WTC11 (cell line): ENCODE data around the gene LCN12. TPM values are rescaled to one million over a fixed set of nuclear protein-coding genes. Genes with fewer than 3 reads are reported as not detected.

Experiments
- ATAC-seq: fragments of 200-7000 bp; cut with Tn5 transposase; 2 replicates; pipeline ENCODE4 v1.10.0; 2021; ENCODE audit warnings: mild to moderate bottlenecking, moderate library complexity
- CTCF ChIA-PET: fragments of 300-600 bp; sonication (Branson Sonifier 250); formaldehyde crosslinking; loops from one replicate; lab custom pipeline; 2021; ENCODE audit warnings: antibody characterized with exemption; lab: Charles Lee
- POLR2A ChIA-PET: fragments of 350-600 bp; sonication (Branson Sonifier 250); formaldehyde crosslinking; loops from one replicate; lab custom pipeline; 2021; ENCODE audit warnings: antibody characterized with exemption; lab: Charles Lee
- DNase-seq: peaks from one replicate; pipeline ENCODE4 v3.0.0; 2021; ENCODE audit warnings: low spot score
- H3K27ac Mint-ChIP-seq: 2 replicates; pipeline ENCODE4 v1.8.0; 2021; ENCODE audit warnings: mixed read lengths
- H3K27me3 Mint-ChIP-seq: 2 replicates; pipeline ENCODE4 v1.8.0; 2021; ENCODE audit warnings: low read depth, mild to moderate bottlenecking, moderate library complexity, mixed read lengths
- H3K36me3 Mint-ChIP-seq: 2 replicates; pipeline ENCODE4 v1.8.0; 2021; ENCODE audit warnings: mixed read lengths
- H3K4me1 Mint-ChIP-seq: 2 replicates; pipeline ENCODE4 v1.8.0; 2022; ENCODE audit warnings: mixed read lengths
- H3K4me3 Mint-ChIP-seq: 2 replicates; pipeline ENCODE4 v1.8.0; 2021; ENCODE audit warnings: mild to moderate bottlenecking, moderate library complexity, mixed read lengths
- H3K9me3 Mint-ChIP-seq: 2 replicates; pipeline ENCODE4 v1.8.0; 2021; ENCODE audit warnings: mixed read lengths
- AR ChIP-seq: fragments of 250-450 bp; sonication (Bioruptor Pico); IDR thresholded peaks from 2 replicates; pipeline ENCODE4 v1.9.0; 2021; ENCODE audit warnings: mild to moderate bottlenecking
- E2F5 ChIP-seq: sonication (generic); formaldehyde crosslinking; IDR thresholded peaks from 2 replicates; pipeline ENCODE4 v1.8.1; 2022; ENCODE audit warnings: mild to moderate bottlenecking, moderate library complexity, missing genetic modification reagents
- FOXP1 ChIP-seq: sonication (generic); formaldehyde crosslinking; IDR thresholded peaks from 2 replicates; pipeline ENCODE4 v1.8.0; 2022; ENCODE audit warnings: missing genetic modification reagents, mild to moderate bottlenecking, moderate library complexity, borderline replicate concordance
- NFATC4 ChIP-seq: fragments of 250-450 bp; sonication (Bioruptor Pico); IDR thresholded peaks from 2 replicates; pipeline ENCODE4 v1.9.0; 2021; ENCODE audit warnings: mild to moderate bottlenecking
- NFYB ChIP-seq: sonication (generic); formaldehyde crosslinking; conservative IDR thresholded peaks from 2 replicates; pipeline ENCODE4 v1.8.0; 2022; ENCODE audit warnings: low read depth, missing genetic modification reagents
- NR2C2 ChIP-seq: sonication (generic); formaldehyde crosslinking; IDR thresholded peaks from 2 replicates; pipeline ENCODE4 v1.8.0; 2022; ENCODE audit warnings: mild to moderate bottlenecking, missing genetic modification reagents
- OVOL2 ChIP-seq: fragments of 250-450 bp; sonication (Bioruptor Pico); IDR thresholded peaks from 2 replicates; pipeline ENCODE4 v1.9.0; 2021; ENCODE audit warnings: mild to moderate bottlenecking, borderline replicate concordance
- SMAD3 ChIP-seq: sonication (generic); formaldehyde crosslinking; IDR thresholded peaks from 2 replicates; pipeline ENCODE4 v1.8.0; 2022; ENCODE audit warnings: missing genetic modification reagents, mild to moderate bottlenecking, borderline replicate concordance
- SP1 ChIP-seq: sonication (generic); formaldehyde crosslinking; conservative IDR thresholded peaks from 2 replicates; pipeline ENCODE4 v1.8.1; 2022; ENCODE audit warnings: missing genetic modification reagents
- ZNF263 ChIP-seq: sonication (generic); formaldehyde crosslinking; IDR thresholded peaks from 2 replicates; pipeline ENCODE4 v1.8.1; 2022; ENCODE audit warnings: low read depth, mild to moderate bottlenecking, moderate library complexity, missing genetic modification reagents
- total RNA-seq: library from RNA; stranded (reverse); gene quantifications from 3 replicates; pipeline ENCODE4 v1.2.3, GENCODE V29; 2021
- TF ChIP-seq, protein P1 (sequence below): sonication (generic); formaldehyde crosslinking; IDR thresholded peaks from 2 replicates; pipeline ENCODE4 v1.8.1; 2022; ENCODE audit warnings: missing genetic modification reagents, borderline replicate concordance
- TF ChIP-seq, protein P2 (sequence below): fragments of 200-600 bp; IDR thresholded peaks from 2 replicates; pipeline ENCODE4 v1.8.0; 2022; ENCODE audit warnings: antibody characterized with exemption
- TF ChIP-seq, protein P3 (sequence below): sonication (generic); formaldehyde crosslinking; IDR thresholded peaks from 2 replicates; pipeline ENCODE4 v1.8.1; 2023; ENCODE audit warnings: mild to moderate bottlenecking, missing genetic modification reagents
- TF ChIP-seq, protein P4 (sequence below): sonication (generic); formaldehyde crosslinking; IDR thresholded peaks from 2 replicates; pipeline ENCODE4 v1.8.0; 2022; ENCODE audit warnings: mild to moderate bottlenecking, missing genetic modification reagents

The LCN12 gene
- total RNA-seq, 1 experiment from 2014 or later: 1.9 TPM

- ChIA-PET POLR2A (interaction anchor here (0.8 to 1.5 kb wide), 6 partner anchors 14 to 263 kb away, joined by 3 to 6 read pairs (median 4); partner anchors contain the start of genes PAXX, TPRN and TUBB4B), CTCF (interaction anchor here (0.5 to 6.2 kb wide), 48 partner anchors 8 to 876 kb away, joined by 3 to 117 read pairs (median 5); partner anchors contain the start of genes ABCA2, AJM1, C8G and CLIC3)
- Mint-ChIP-seq H3K4me3 (peak overlapping the region; percentile 66), H3K36me3 (no peaks in the 10 kb centered on the region), H3K4me1 (peaks cover 3% of the 10 kb centered on the region; the same call in 1 of the 2 replicates), H3K27ac (no peak overlapping the region), H3K27me3 (peaks cover 3% of the 10 kb centered on the region; the same call in 1 of the 2 replicates), H3K9me3 (no peaks in the 10 kb centered on the region)
- TF ChIP-seq E2F5 (no peak), SP1 (peak; percentile 61), AR (CRISPR knock-in tag) (no peak), FOXP1 (0 out of 2 replicates have a peak, but pooled peaks have one; percentile 12), SMAD3 (CRISPR knock-in tag) (peak; percentile 56; the same call in 1 of the 2 replicates)
- DNase-seq (peak; percentile 96), ATAC-seq (peak; percentile 76)
These were observed 26.2 kb downstream of the LCN12 start for GRCh38 chr9:136978073-136978864.

GRCh38 chr9:136978865-136979544, 26.9 kb downstream of the LCN12 start:
- H3K9me3 Mint-ChIP-seq: no peaks in the 10 kb centered on the region
- ChIA-PET CTCF (interaction anchor here (0.5 to 6.2 kb wide), 45 partner anchors 9 to 877 kb away, joined by 3 to 117 read pairs (median 5); partner anchors contain the start of genes ABCA2, AJM1, C8G and CLIC3), POLR2A (interaction anchor here (0.8 to 1.5 kb wide), 6 partner anchors 13 to 262 kb away, joined by 3 to 6 read pairs (median 4); partner anchors contain the start of genes PAXX, TPRN and TUBB4B)
- ATAC-seq (peak; percentile 16), DNase-seq (peak; percentile 86)
- TF ChIP-seq, protein P1, sequence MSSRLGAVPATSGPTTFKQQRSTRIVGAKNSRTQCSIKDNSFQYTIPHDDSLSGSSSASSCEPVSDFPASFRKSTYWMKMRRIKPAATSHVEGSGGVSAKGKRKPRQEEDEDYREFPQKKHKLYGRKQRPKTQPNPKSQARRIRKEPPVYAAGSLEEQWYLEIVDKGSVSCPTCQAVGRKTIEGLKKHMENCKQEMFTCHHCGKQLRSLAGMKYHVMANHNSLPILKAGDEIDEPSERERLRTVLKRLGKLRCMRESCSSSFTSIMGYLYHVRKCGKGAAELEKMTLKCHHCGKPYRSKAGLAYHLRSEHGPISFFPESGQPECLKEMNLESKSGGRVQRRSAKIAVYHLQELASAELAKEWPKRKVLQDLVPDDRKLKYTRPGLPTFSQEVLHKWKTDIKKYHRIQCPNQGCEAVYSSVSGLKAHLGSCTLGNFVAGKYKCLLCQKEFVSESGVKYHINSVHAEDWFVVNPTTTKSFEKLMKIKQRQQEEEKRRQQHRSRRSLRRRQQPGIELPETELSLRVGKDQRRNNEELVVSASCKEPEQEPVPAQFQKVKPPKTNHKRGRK (CRISPR knock-in tag): no peak
- TF ChIP-seq NR2C2: no peak
- 0 out of 2 replicates have a peak, but pooled peaks have one; percentile 24 for TF ChIP-seq ZNF263 (CRISPR knock-in tag)
- TF ChIP-seq SP1: peak; percentile 49; the same call in 1 of the 2 replicates
- H3K27ac Mint-ChIP-seq: no peak overlapping the region
- H3K4me3 Mint-ChIP-seq: no peak overlapping the region
- H3K27me3 Mint-ChIP-seq: peaks cover 7% of the 10 kb centered on the region
- no peaks in the 10 kb centered on the region for H3K36me3 Mint-ChIP-seq
- peaks cover 3% of the 10 kb centered on the region; the same call in 1 of the 2 replicates for H3K4me1 Mint-ChIP-seq

GRCh38 chr9:136979769-136980587, 27.9 kb downstream of the LCN12 start:
- H3K36me3 Mint-ChIP-seq: no peaks in the 10 kb centered on the region
- H3K4me1 Mint-ChIP-seq: peaks cover 3% of the 10 kb centered on the region; the same call in 1 of the 2 replicates
- H3K27ac Mint-ChIP-seq: no peak overlapping the region
- no peak for DNase-seq
- peaks cover 9% of the 10 kb centered on the region for H3K27me3 Mint-ChIP-seq
- no peak for ATAC-seq
- ChIA-PET CTCF (interaction anchor here (0.5 to 6.2 kb wide), 8 partner anchors 32 to 244 kb away, joined by 4 to 117 read pairs (median 16); partner anchors contain the start of genes ABCA2, C8G, FBXW5 and NPDC1), POLR2A (no interaction called here)
- no peaks in the 10 kb centered on the region for H3K9me3 Mint-ChIP-seq
- no peak overlapping the region for H3K4me3 Mint-ChIP-seq
- TF ChIP-seq, protein P2, sequence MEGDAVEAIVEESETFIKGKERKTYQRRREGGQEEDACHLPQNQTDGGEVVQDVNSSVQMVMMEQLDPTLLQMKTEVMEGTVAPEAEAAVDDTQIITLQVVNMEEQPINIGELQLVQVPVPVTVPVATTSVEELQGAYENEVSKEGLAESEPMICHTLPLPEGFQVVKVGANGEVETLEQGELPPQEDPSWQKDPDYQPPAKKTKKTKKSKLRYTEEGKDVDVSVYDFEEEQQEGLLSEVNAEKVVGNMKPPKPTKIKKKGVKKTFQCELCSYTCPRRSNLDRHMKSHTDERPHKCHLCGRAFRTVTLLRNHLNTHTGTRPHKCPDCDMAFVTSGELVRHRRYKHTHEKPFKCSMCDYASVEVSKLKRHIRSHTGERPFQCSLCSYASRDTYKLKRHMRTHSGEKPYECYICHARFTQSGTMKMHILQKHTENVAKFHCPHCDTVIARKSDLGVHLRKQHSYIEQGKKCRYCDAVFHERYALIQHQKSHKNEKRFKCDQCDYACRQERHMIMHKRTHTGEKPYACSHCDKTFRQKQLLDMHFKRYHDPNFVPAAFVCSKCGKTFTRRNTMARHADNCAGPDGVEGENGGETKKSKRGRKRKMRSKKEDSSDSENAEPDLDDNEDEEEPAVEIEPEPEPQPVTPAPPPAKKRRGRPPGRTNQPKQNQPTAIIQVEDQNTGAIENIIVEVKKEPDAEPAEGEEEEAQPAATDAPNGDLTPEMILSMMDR: no peak
- TF ChIP-seq NFATC4 (no peak), NFYB (no peak), OVOL2 (CRISPR knock-in tag) (no peak)
- TF ChIP-seq, protein P3, sequence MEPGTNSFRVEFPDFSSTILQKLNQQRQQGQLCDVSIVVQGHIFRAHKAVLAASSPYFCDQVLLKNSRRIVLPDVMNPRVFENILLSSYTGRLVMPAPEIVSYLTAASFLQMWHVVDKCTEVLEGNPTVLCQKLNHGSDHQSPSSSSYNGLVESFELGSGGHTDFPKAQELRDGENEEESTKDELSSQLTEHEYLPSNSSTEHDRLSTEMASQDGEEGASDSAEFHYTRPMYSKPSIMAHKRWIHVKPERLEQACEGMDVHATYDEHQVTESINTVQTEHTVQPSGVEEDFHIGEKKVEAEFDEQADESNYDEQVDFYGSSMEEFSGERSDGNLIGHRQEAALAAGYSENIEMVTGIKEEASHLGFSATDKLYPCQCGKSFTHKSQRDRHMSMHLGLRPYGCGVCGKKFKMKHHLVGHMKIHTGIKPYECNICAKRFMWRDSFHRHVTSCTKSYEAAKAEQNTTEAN (CRISPR knock-in tag): no peak
- TF ChIP-seq, protein P4, sequence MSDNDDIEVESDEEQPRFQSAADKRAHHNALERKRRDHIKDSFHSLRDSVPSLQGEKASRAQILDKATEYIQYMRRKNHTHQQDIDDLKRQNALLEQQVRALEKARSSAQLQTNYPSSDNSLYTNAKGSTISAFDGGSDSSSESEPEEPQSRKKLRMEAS (CRISPR knock-in tag): no peak
